ENCODE measurements around the gene DNTTIP2.

DNTTIP2 gene

DNA sequence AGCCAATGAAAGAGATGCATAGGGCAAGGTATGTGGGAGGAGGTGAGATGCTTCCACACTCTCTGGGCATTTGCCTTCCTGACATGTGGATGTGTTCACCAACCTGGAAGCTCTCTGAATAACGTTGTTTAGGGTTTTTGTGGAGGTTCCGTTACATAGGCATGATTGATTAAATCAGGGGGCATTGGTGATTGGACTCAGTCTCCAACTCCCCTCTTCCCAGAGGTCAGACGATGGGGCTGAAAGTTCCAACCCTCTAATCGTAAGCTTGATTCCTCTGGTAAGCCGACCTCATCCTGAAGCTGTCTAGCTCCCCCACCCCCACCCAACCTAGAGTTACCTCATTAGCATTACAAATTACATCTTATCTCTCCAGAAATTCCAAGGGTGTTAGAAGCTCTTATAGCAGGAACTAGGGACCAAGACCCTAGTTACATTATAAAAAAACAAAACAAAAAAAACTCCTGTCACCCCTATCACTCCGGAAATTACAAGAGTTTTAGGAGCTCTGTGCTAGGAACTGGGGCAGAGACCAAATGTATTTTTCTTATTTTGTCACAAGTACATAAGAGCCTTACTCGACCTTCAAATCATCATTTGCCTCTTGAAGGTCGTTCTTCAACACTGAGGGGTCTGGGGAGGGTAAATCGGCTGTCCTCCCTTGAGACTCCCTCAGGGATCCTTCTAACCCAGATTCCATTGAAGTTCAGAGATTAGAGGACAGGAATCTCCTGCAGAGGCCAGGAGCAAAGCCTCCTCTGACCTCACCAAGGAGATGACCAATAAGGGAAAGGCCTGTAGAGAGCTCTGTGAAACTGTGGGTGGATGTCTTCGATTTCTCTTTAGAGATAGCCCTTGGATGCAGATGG, 58.2 kb downstream of the DNTTIP2 start:
- TF ChIP-seq, protein P1, sequence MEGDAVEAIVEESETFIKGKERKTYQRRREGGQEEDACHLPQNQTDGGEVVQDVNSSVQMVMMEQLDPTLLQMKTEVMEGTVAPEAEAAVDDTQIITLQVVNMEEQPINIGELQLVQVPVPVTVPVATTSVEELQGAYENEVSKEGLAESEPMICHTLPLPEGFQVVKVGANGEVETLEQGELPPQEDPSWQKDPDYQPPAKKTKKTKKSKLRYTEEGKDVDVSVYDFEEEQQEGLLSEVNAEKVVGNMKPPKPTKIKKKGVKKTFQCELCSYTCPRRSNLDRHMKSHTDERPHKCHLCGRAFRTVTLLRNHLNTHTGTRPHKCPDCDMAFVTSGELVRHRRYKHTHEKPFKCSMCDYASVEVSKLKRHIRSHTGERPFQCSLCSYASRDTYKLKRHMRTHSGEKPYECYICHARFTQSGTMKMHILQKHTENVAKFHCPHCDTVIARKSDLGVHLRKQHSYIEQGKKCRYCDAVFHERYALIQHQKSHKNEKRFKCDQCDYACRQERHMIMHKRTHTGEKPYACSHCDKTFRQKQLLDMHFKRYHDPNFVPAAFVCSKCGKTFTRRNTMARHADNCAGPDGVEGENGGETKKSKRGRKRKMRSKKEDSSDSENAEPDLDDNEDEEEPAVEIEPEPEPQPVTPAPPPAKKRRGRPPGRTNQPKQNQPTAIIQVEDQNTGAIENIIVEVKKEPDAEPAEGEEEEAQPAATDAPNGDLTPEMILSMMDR (IDR thresholded peaks at IDR 0.05; ENCODE audit: insufficient read depth, low read length, missing control alignments) = no peak
- no peak for DNase-seq (ENCODE audit: low read depth, low spot score)
- ChIA-PET CTCF (interaction anchor here (1.5 to 1.8 kb wide), 2 partner anchors 192 to 515 kb away, joined by 3 to 6 read pairs; no protein-coding TSS in a partner anchor), POLR2A (no interaction called here)
- H3K4me3 ChIP-seq (ENCODE audit: low read depth, low read length) = no peak overlapping the region

DNA sequence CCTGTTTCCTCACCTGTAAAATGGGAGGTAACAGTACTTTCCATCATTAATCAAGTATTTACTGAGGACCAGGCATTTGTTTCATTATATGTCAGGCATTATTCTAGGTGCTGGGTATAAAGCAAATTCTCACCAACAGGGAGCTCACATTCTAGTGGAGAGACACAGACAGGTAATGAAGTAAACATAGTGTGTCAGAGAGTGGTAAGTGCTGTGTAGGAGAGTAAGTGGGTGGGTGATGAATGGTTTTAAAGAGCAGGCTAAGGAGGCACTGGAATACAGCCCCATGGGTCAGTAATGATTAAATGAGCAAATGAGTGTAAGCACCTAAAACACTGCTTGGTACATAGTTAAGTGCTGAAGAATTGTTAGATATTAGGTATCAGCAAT, 60.4 kb downstream of the DNTTIP2 start:
- no peak for DNase-seq (ENCODE audit: low read depth, low spot score)
- POLR2A ChIA-PET = no interaction called here
- TF ChIP-seq, protein P1 (IDR thresholded peaks at IDR 0.05; ENCODE audit: insufficient read depth, low read length, missing control alignments) = no peak
- H3K4me3 ChIP-seq (ENCODE audit: low read depth, low read length) = no peak overlapping the region
- CTCF ChIA-PET = interaction anchor here (0.6 to 10.3 kb wide), 5 partner anchors 9 to 188 kb away, joined by 3 to 437 read pairs (median 126); no protein-coding TSS in a partner anchor

DNA sequence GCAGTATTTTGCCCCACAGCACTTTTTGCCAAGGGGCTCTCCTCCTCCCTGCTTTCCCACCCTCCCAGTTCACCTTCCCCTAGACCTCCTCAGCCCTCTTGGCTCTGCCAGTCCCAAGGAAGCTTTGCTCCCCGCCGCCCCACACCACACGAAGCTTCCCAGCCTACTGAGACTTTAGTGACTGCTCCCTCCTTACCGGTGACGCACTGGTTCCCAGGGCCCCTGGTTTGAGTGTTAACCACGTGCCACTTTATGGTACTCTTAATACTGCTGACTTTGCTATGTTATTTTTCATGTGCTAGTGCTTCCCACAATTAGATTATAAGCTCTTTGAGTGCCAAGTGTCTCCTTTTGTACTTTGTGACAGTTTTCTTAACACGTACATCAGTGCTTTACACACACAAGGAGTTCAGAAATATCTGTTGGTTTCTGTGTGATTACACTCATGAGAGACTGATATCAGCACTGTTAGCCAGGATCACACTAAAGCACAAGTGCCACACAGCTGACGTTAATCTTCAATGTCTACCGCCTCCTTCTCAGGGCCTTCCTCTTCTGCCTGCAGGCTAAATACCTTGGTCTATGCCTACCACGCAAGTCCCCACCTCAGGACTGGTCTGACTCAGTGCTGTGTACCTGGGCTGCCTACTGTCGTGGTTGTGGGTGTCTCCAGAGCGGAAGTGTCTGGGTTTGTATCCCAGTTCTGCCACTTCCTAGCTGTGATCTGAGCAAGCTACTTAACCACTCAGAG, 61.0 kb downstream of the DNTTIP2 start:
- no peak overlapping the region for H3K4me3 ChIP-seq (ENCODE audit: low read depth, low read length)
- TF ChIP-seq, protein P1 (IDR thresholded peaks at IDR 0.05; ENCODE audit: insufficient read depth, low read length, missing control alignments) = no peak
- no peak for DNase-seq (ENCODE audit: low read depth, low spot score)
- CTCF ChIA-PET = interaction anchor here (0.6 to 10.3 kb wide), 8 partner anchors 10 to 188 kb away, joined by 3 to 437 read pairs (median 104); no protein-coding TSS in a partner anchor
- POLR2A ChIA-PET = interaction anchor here (1.1 kb wide), 1 partner anchor 192 kb away, joined by 3 read pairs; no protein-coding TSS in a partner anchor

- no peak for DNase-seq (ENCODE audit: low read depth, low spot score)
- TF ChIP-seq, protein P1 (IDR thresholded peaks at IDR 0.05; ENCODE audit: insufficient read depth, low read length, missing control alignments) = no peak
- POLR2A ChIA-PET = interaction anchor here (1.1 kb wide), 3 partner anchors 18 to 191 kb away, joined by 3 read pairs; no protein-coding TSS in a partner anchor
Measured at GRCh38 chr1:93816970-93817678, 61.9 kb downstream of the DNTTIP2 start.

More at GRCh38 chr1:93816970-93817678, 61.9 kb downstream of the DNTTIP2 start:
- no peak overlapping the region for H3K4me3 ChIP-seq (ENCODE audit: low read depth, low read length)
- CTCF ChIA-PET = interaction anchor here (1.0 to 10.3 kb wide), 12 partner anchors 11 to 242 kb away, joined by 3 to 437 read pairs (median 39); no protein-coding TSS in a partner anchor

Measured in AG04449 (cell line).